HCT116 (cell line): ENCODE measurements around the gene RHBDF2.

Source experiments
- CTCF ChIP-seq, 3 experiments: fragments of 200-600 bp in 1 of 3; sonication (generic) in 1 of 3; IDR thresholded peaks in 2 of 3; conservative IDR thresholded peaks in 1 of 3; 2 replicates each; pipeline ENCODE4 v1.5.1; 2012 to 2017; ENCODE audit warnings: low read depth in 2 of 3, low read length in 2 of 3, antibody characterized with exemption in 1 of 3, borderline replicate concordance in 1 of 3, control low read depth in 1 of 3, mild to moderate bottlenecking in 1 of 3, mixed read lengths in 1 of 3, mixed run types in 1 of 3, moderate library complexity in 1 of 3; ENCODE audit not compliant: insufficient read depth in 1 of 3
- EZH2 ChIP-seq: fragments of 200-600 bp; sonication (generic); IDR thresholded peaks from 2 replicates; pipeline ENCODE4 v1.6.1; 2017; ENCODE audit warnings: antibody characterized with exemption, mixed run types
- RAD21 ChIP-seq: IDR thresholded peaks from 2 replicates; pipeline ENCODE4 v1.6.1; 2012; ENCODE audit warnings: low read depth, mild to moderate bottlenecking
- YY1 ChIP-seq: IDR thresholded peaks from 2 replicates; pipeline ENCODE4 v1.6.1; 2011; ENCODE audit warnings: low read length, low read depth, moderate library complexity, mild to moderate bottlenecking; ENCODE audit not compliant: insufficient replicate concordance; ENCODE audit errors: extremely low read depth

- TF ChIP-seq CTCF (IDR thresholded peaks at IDR 0.05 in 2 of 3, conservative IDR thresholded peaks at IDR 0.05 in 1 of 3; ENCODE audit: borderline replicate concordance in 1 of 3, insufficient read depth in 1 of 3, low read depth in 2 of 3, low read length in 2 of 3) = peak in 2 of 3 experiments; percentile 17 to 47; a peak in 3 of 6 replicates
- TF ChIP-seq EZH2 = no peak
- TF ChIP-seq YY1 = no peak
- no peak for TF ChIP-seq RAD21
These were observed 27.5 kb upstream of the RHBDF2 start for GRCh38 chr17:76528528-76529223.
